HEK293 (cell line): Measurements from ENCODE around the gene ZNF101.

Experiments
- CTCF ChIA-PET: fragments of 350-600 bp; formaldehyde crosslinking; extraction: SDS; loops from one replicate; lab custom pipeline; 2021; ENCODE audit warnings: antibody characterized with exemption; lab: Yijun Ruan, JAX
- POLR2A ChIA-PET: fragments of 300-600 bp; formaldehyde crosslinking; extraction: SDS; loops from one replicate; lab custom pipeline; 2020; ENCODE audit warnings: antibody characterized with exemption, inconsistent platforms; lab: Yijun Ruan, JAX
- H3K27ac ChIP-seq: fragments of 200-500 bp; sonication (Bioruptor generic); 2 replicates; pipeline ENCODE4 v1.5.1; 2014; ENCODE audit warnings: low read depth, low read length, control low read depth, inconsistent platforms; ENCODE audit errors: extremely low read depth
- H3K36me3 ChIP-seq, 2 experiments: fragments of 200-500 bp in 1 of 2; sonication (Bioruptor generic) in 1 of 2; 1 replicate in 1 of 2; 2 replicates in 1 of 2; pipeline ENCODE4 v1.5.1; 2014 to 2017; ENCODE audit warnings: inconsistent platforms in 2 of 2, low read length in 2 of 2; ENCODE audit not compliant: control insufficient read depth in 2 of 2, insufficient read depth in 1 of 2
- H3K4me1 ChIP-seq: fragments of 200-500 bp; sonication (Bioruptor generic); 2 replicates; pipeline ENCODE4 v1.5.1; 2014; ENCODE audit warnings: mild to moderate bottlenecking, low read length, inconsistent platforms; ENCODE audit not compliant: control insufficient read depth, insufficient read depth
- H3K4me3 ChIP-seq: 2 replicates; pipeline ENCODE4 v1.5.1; 2011; ENCODE audit warnings: low read depth, mild to moderate bottlenecking, control low read depth, low read length, moderate library complexity
- H3K9me3 ChIP-seq: fragments of 200-500 bp; sonication (Bioruptor generic); 2 replicates; pipeline ENCODE4 v1.5.1; 2014; ENCODE audit warnings: low read depth, low read length, inconsistent platforms; ENCODE audit not compliant: control insufficient read depth, insufficient read depth
- ELK4 ChIP-seq: IDR thresholded peaks from 2 replicates; pipeline ENCODE4 v1.6.1; 2011; ENCODE audit warnings: mild to moderate bottlenecking, low read depth, low read length, borderline replicate concordance
- PATZ1 ChIP-seq: fragments of 450-650 bp; formaldehyde crosslinking; IDR thresholded peaks from 2 replicates; pipeline ENCODE4 v1.5.1; 2016; ENCODE audit warnings: missing biosample characterization, missing genetic modification characterization
- SCRT2 ChIP-seq: fragments of 450-650 bp; formaldehyde crosslinking; IDR thresholded peaks from 2 replicates; pipeline ENCODE4 v1.5.1; 2016; ENCODE audit warnings: missing biosample characterization, missing genetic modification characterization
- SP3 ChIP-seq: fragments of 450-650 bp; formaldehyde crosslinking; IDR thresholded peaks from 2 replicates; pipeline ENCODE4 v1.5.1; 2016; ENCODE audit warnings: missing biosample characterization, missing genetic modification characterization
- SP7 ChIP-seq: fragments of 450-650 bp; formaldehyde crosslinking; IDR thresholded peaks from 2 replicates; pipeline ENCODE4 v1.5.1; 2016; ENCODE audit warnings: missing biosample characterization, missing genetic modification characterization
- TCF7L2 ChIP-seq: IDR thresholded peaks from 2 replicates; pipeline ENCODE4 v1.6.1; 2011; ENCODE audit warnings: low read depth, mild to moderate bottlenecking, inconsistent platforms, low read length, moderate library complexity, borderline replicate concordance
- YY2 ChIP-seq: fragments of 450-650 bp; formaldehyde crosslinking; IDR thresholded peaks from 2 replicates; pipeline ENCODE4 v1.5.1; 2016; ENCODE audit warnings: missing biosample characterization, missing genetic modification characterization
- ZBTB11 ChIP-seq: fragments of 450-650 bp; formaldehyde crosslinking; conservative IDR thresholded peaks from 2 replicates; pipeline ENCODE4 v1.5.1; 2016; ENCODE audit warnings: low read depth, missing biosample characterization, missing genetic modification characterization
- ZBTB17 ChIP-seq: fragments of 450-650 bp; formaldehyde crosslinking; IDR thresholded peaks from 2 replicates; pipeline ENCODE4 v1.5.1; 2016; ENCODE audit warnings: missing biosample characterization, missing genetic modification characterization
- ZBTB48 ChIP-seq: fragments of 450-650 bp; formaldehyde crosslinking; IDR thresholded peaks from 2 replicates; pipeline ENCODE4 v1.5.1; 2016; ENCODE audit warnings: missing biosample characterization, missing genetic modification characterization
- ZNF133 ChIP-seq: fragments of 450-650 bp; formaldehyde crosslinking; IDR thresholded peaks from 2 replicates; pipeline ENCODE4 v1.5.1; 2016; ENCODE audit warnings: missing biosample characterization, missing genetic modification characterization
- ZNF138 ChIP-seq: fragments of 450-650 bp; formaldehyde crosslinking; IDR thresholded peaks from 2 replicates; pipeline ENCODE4 v1.5.1; 2016; ENCODE audit warnings: missing biosample characterization, missing genetic modification characterization, borderline replicate concordance
- ZNF146 ChIP-seq: fragments of 450-650 bp; formaldehyde crosslinking; IDR thresholded peaks from 2 replicates; pipeline ENCODE4 v1.5.1; 2016; ENCODE audit warnings: missing biosample characterization, missing genetic modification characterization
- ZNF16 ChIP-seq: fragments of 450-650 bp; formaldehyde crosslinking; IDR thresholded peaks from 2 replicates; pipeline ENCODE4 v1.5.1; 2016; ENCODE audit warnings: low read depth, missing biosample characterization, missing genetic modification characterization
- ZNF335 ChIP-seq: fragments of 450-650 bp; formaldehyde crosslinking; conservative IDR thresholded peaks from 2 replicates; pipeline ENCODE4 v1.5.1; 2016; ENCODE audit warnings: missing biosample characterization, missing genetic modification characterization
- ZNF521 ChIP-seq: fragments of 450-650 bp; formaldehyde crosslinking; IDR thresholded peaks from 2 replicates; pipeline ENCODE4 v1.5.1; 2017; ENCODE audit warnings: missing biosample characterization, mild to moderate bottlenecking, missing genetic modification characterization
- ZNF623 ChIP-seq: fragments of 450-650 bp; formaldehyde crosslinking; IDR thresholded peaks from 2 replicates; pipeline ENCODE4 v1.5.1; 2016; ENCODE audit warnings: missing biosample characterization, missing genetic modification characterization
- ZNF837 ChIP-seq: fragments of 450-650 bp; formaldehyde crosslinking; IDR thresholded peaks from 2 replicates; pipeline ENCODE4 v1.5.1; 2016; ENCODE audit warnings: missing biosample characterization, missing genetic modification characterization
- ZXDB ChIP-seq: fragments of 450-650 bp; formaldehyde crosslinking; IDR thresholded peaks from 2 replicates; pipeline ENCODE4 v1.5.1; 2016; ENCODE audit warnings: missing biosample characterization, missing genetic modification characterization
- TF ChIP-seq, protein P1 (sequence below): fragments of 450-650 bp; formaldehyde crosslinking; optimal IDR thresholded peaks from 2 replicates; pipeline ENCODE3; 2016; ENCODE audit warnings: missing biosample characterization, mild to moderate bottlenecking, missing genetic modification characterization
- TF ChIP-seq, protein P2 (sequence below): sonication (generic); formaldehyde crosslinking; IDR thresholded peaks from 2 replicates; pipeline ENCODE4 v1.8.1; 2022; ENCODE audit warnings: mild to moderate bottlenecking, moderate library complexity, missing genetic modification reagents
- TF ChIP-seq, protein P3 (sequence below): fragments of 450-650 bp; formaldehyde crosslinking; IDR thresholded peaks from 2 replicates; pipeline ENCODE4 v1.5.1; 2017; ENCODE audit warnings: missing biosample characterization, missing genetic modification characterization
- TF ChIP-seq, protein P4 (sequence below): fragments of 450-650 bp; formaldehyde crosslinking; IDR thresholded peaks from 2 replicates; pipeline ENCODE4 v1.5.1; 2016; ENCODE audit warnings: missing biosample characterization, missing genetic modification characterization, borderline replicate concordance

The ZNF101 gene

DNA sequence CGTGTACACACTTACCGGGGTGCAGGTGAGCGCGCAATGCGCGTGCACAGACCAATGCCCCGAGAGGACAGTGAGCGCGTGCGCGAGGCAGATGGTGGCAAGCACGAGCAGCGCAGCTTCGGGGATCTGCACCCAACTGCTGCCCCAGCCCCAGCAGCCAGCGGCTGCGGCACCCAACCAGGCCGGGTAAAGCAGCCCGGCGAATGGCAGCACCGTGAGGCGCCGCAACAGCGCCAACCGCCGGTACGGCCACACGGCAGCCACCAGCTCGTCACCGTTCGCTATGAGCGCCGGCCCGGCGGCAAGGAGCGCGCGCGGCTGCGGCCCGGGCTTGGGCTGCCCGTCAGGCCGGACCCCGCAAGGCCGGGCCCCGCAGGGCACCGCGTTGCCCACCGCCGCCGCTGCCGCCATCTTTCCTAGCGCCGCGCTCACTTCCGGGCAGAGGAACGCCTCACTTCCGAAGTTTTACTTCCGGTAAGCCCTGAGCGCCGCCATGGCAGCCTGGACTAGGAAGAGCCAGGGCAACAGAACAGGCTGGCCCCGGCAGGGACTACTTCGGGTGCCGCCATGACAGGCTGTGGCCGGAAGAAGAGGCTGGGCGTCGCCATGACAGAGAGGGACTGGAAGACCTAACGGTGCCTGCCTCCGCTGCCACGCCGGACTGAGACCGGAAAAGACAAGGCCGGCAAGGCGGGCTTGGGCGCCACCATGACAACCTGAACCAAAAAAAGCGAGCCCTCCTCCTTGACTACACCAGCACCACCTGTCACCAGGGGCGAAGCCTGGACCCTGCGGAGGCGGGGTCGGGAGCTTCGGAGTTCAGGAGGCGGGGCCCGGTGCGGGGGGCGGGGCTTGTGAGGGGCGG is 5.2 kb upstream of the ZNF101 start, which contains the start of gene ATP13A1:
TSS of gene ATP13A1 (minus strand) at position 421 of the 865 bp plus-strand sequence. CDS start at position 411, 10 bp downstream.
- CTCF ChIA-PET = interaction anchor here (0.6 to 1.5 kb wide), 3 partner anchors 10 to 113 kb away, joined by 3 to 4 read pairs (median 3); no protein-coding TSS in a partner anchor
- H3K4me1 ChIP-seq = peaks cover 3% of the 10 kb centered on the region; the same call in 1 of the 2 replicates
- TF ChIP-seq ZNF16 (tag by site-specific recombination) (no peak), ZNF623 (tag by site-specific recombination) (no peak), ZXDB (tag by site-specific recombination) (0 out of 2 replicates have a peak, but pooled peaks have one; percentile 36), ZNF133 (tag by site-specific recombination) (no peak), ZNF837 (tag by site-specific recombination) (no peak), PATZ1 (tag by site-specific recombination) (no peak), ZNF146 (tag by site-specific recombination) (no peak), SCRT2 (no peak), ZNF335 (tag by site-specific recombination) (peak; percentile 98), YY2 (tag by site-specific recombination) (peak; percentile 100), ELK4 (peak; percentile 67; the same call in 1 of the 2 replicates), ZBTB11 (tag by site-specific recombination) (peak; percentile 94), TCF7L2 (peak; percentile 86), ZBTB48 (tag by site-specific recombination) (no peak), SP3 (tag by site-specific recombination) (peak; percentile 83), SP7 (tag by site-specific recombination) (no peak), ZNF521 (tag by site-specific recombination) (no peak), ZBTB17 (0 out of 2 replicates have a peak, but pooled peaks have one; percentile 6), ZNF138 (tag by site-specific recombination) (no peak)
- TF ChIP-seq, protein P1, sequence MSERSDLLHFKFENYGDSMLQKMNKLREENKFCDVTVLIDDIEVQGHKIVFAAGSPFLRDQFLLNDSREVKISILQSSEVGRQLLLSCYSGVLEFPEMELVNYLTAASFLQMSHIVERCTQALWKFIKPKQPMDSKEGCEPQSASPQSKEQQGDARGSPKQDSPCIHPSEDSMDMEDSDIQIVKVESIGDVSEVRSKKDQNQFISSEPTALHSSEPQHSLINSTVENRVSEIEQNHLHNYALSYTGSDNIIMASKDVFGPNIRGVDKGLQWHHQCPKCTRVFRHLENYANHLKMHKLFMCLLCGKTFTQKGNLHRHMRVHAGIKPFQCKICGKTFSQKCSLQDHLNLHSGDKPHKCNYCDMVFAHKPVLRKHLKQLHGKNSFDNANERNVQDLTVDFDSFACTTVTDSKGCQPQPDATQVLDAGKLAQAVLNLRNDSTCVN (tag by site-specific recombination) = peak; percentile 95
- TF ChIP-seq, protein P2, sequence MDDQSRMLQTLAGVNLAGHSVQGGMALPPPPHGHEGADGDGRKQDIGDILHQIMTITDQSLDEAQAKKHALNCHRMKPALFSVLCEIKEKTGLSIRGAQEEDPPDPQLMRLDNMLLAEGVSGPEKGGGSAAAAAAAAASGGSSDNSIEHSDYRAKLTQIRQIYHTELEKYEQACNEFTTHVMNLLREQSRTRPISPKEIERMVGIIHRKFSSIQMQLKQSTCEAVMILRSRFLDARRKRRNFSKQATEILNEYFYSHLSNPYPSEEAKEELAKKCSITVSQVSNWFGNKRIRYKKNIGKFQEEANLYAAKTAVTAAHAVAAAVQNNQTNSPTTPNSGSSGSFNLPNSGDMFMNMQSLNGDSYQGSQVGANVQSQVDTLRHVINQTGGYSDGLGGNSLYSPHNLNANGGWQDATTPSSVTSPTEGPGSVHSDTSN = peak; percentile 82
- TF ChIP-seq, protein P3, sequence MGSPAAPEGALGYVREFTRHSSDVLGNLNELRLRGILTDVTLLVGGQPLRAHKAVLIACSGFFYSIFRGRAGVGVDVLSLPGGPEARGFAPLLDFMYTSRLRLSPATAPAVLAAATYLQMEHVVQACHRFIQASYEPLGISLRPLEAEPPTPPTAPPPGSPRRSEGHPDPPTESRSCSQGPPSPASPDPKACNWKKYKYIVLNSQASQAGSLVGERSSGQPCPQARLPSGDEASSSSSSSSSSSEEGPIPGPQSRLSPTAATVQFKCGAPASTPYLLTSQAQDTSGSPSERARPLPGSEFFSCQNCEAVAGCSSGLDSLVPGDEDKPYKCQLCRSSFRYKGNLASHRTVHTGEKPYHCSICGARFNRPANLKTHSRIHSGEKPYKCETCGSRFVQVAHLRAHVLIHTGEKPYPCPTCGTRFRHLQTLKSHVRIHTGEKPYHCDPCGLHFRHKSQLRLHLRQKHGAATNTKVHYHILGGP = no peak
- TF ChIP-seq, protein P4, sequence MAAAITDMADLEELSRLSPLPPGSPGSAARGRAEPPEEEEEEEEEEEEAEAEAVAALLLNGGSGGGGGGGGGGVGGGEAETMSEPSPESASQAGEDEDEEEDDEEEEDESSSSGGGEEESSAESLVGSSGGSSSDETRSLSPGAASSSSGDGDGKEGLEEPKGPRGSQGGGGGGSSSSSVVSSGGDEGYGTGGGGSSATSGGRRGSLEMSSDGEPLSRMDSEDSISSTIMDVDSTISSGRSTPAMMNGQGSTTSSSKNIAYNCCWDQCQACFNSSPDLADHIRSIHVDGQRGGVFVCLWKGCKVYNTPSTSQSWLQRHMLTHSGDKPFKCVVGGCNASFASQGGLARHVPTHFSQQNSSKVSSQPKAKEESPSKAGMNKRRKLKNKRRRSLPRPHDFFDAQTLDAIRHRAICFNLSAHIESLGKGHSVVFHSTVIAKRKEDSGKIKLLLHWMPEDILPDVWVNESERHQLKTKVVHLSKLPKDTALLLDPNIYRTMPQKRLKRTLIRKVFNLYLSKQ (tag by site-specific recombination) = no peak

More for the DNA sequence above, 5.2 kb upstream of the ZNF101 start, which contains the start of gene ATP13A1:
- peaks cover 7 to 29% of the 10 kb centered on the region in 2 experiments; a peak in 2 of 3 replicates for H3K36me3 ChIP-seq
- H3K27ac ChIP-seq = peak within 1 kb of the TSS; percentile 67; the same call in 1 of the 2 replicates
- no peaks in the 10 kb centered on the region for H3K9me3 ChIP-seq
- peak within 1 kb of the TSS; percentile 99 for H3K4me3 ChIP-seq
- POLR2A ChIA-PET = interaction anchor here (0.5 to 2.4 kb wide), 9 partner anchors 10 to 404 kb away, joined by 3 to 10 read pairs (median 6); partner anchors contain the start of genes ZNF253, ZNF506, ZNF682 and ZNF93
